Lung (tissue), 12 donors: Measurements from ENCODE around the gene GALP. TPM values are rescaled to one million over a fixed set of nuclear protein-coding genes. Genes with fewer than 3 reads are reported as not detected.

Experiments used
- ATAC-seq: fragments of 200-7000 bp; cut with Tn5 transposase; one replicate; pipeline ENCODE4 v1.9.1; 2020; ENCODE audit warnings: moderate number of reproducible peaks; ENCODE audit not compliant: insufficient read depth, low FRiP score
- DNase-seq, 3 donors: peaks; one replicate each; pipeline ENCODE4 v3.0.0-alpha.2; 2013 to 2017
- H3K27ac ChIP-seq, 2 donors: one replicate each; pipeline ENCODE4 v1.5.1; 2013; ENCODE audit warnings: mild to moderate bottlenecking in 2 of 2, moderate library complexity in 2 of 2, control low read depth in 1 of 2, inconsistent platforms in 1 of 2, low read depth in 1 of 2, low read length in 1 of 2
- H3K27me3 ChIP-seq, 3 donors: one replicate each; pipeline ENCODE4 v1.5.1; 2013; ENCODE audit warnings: low read length in 2 of 3; ENCODE audit not compliant: control insufficient read depth in 3 of 3, insufficient read depth in 3 of 3
- H3K36me3 ChIP-seq, 4 donors: one replicate each; pipeline ENCODE4 v1.5.1; 2013; ENCODE audit warnings: low read length in 4 of 4, mild to moderate bottlenecking in 1 of 4, moderate library complexity in 1 of 4; ENCODE audit not compliant: control insufficient read depth in 4 of 4, insufficient read depth in 4 of 4
- H3K4me1 ChIP-seq, 5 donors: one replicate each; pipeline ENCODE4 v1.5.1; 2013; ENCODE audit warnings: low read length in 5 of 5, mild to moderate bottlenecking in 2 of 5, moderate library complexity in 1 of 5; ENCODE audit not compliant: control insufficient read depth in 5 of 5, insufficient read depth in 5 of 5
- H3K4me3 ChIP-seq: one replicate; pipeline ENCODE4 v1.5.1; 2013; ENCODE audit warnings: mild to moderate bottlenecking, control low read depth, moderate library complexity
- H3K9ac ChIP-seq, 2 donors: one replicate each; pipeline ENCODE4 v1.5.1; 2013; ENCODE audit warnings: low read length in 2 of 2, control low read depth in 1 of 2; ENCODE audit not compliant: insufficient read depth in 1 of 2
- H3K9me3 ChIP-seq, 4 donors: one replicate each; pipeline ENCODE4 v1.5.1; 2013; ENCODE audit warnings: low read length in 3 of 4, mild to moderate bottlenecking in 1 of 4, moderate library complexity in 1 of 4; ENCODE audit not compliant: control insufficient read depth in 4 of 4, insufficient read depth in 3 of 4
- WGBS, 2 donors: extraction: QIAGEN DNeasy Blood & Tissue Kit; methylation state at CpG; one replicate each; pipeline ENCODE4 v1.1.7; 2013; 5-methylcytosine and 5-hydroxymethylcytosine counted together
- polyA plus RNA-seq, 2 donors: library from polyadenylated mRNA; stranded (reverse); fragments of 200-250 nt; gene quantifications; one replicate each; pipeline ENCODE4 v1.2.1, GENCODE V29; 2013
- total RNA-seq, 2 donors: library from RNA; depleted of rRNA in 1 of 2; stranded (reverse); fragments of >200 nt in 1 of 2; gene quantifications; one replicate each; pipeline ENCODE4 v1.2.1, GENCODE V29; 2014 to 2021
- TF ChIP-seq, protein P1 (sequence below): IDR thresholded peaks from 2 replicates; pipeline ENCODE4 v1.5.1; 2012; ENCODE audit warnings: mild to moderate bottlenecking; ENCODE audit errors: control extremely low read depth, extremely low read depth
- donor health status: control.
- donor health status: control.
- donor health status: Bipolar disorder and iron deficiency.
- donor health status: healthy.
- donor health status: DM: yes; HTN: yes; CAD: no.

GALP gene
- total and polyA plus RNA-seq, 4 donors: not detected

- Histone ChIP-seq H3K9me3 (no peaks in the 10 kb centered on the region), H3K36me3 (peaks cover 5 to 36% (median 22%) of the 10 kb centered on the region in 4 donors), H3K4me1 (peaks cover 0 to under 1% (median 0%) of the 10 kb centered on the region in 5 donors), H3K9ac (no peak overlapping the region), H3K4me3 (no peak overlapping the region), H3K27me3 (no peaks in the 10 kb centered on the region), H3K27ac (no peak overlapping the region)
- 96 to 99% methylated on average over 13 to 16 of the region's 16 CpGs for WGBS, 2 donors
- TF ChIP-seq, protein P1, sequence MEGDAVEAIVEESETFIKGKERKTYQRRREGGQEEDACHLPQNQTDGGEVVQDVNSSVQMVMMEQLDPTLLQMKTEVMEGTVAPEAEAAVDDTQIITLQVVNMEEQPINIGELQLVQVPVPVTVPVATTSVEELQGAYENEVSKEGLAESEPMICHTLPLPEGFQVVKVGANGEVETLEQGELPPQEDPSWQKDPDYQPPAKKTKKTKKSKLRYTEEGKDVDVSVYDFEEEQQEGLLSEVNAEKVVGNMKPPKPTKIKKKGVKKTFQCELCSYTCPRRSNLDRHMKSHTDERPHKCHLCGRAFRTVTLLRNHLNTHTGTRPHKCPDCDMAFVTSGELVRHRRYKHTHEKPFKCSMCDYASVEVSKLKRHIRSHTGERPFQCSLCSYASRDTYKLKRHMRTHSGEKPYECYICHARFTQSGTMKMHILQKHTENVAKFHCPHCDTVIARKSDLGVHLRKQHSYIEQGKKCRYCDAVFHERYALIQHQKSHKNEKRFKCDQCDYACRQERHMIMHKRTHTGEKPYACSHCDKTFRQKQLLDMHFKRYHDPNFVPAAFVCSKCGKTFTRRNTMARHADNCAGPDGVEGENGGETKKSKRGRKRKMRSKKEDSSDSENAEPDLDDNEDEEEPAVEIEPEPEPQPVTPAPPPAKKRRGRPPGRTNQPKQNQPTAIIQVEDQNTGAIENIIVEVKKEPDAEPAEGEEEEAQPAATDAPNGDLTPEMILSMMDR: no peak
- ATAC-seq (no peak), DNase-seq (no peak)
Measured at GRCh38 chr19:56158170-56158757, 17.5 kb upstream of the GALP start.

DNA sequence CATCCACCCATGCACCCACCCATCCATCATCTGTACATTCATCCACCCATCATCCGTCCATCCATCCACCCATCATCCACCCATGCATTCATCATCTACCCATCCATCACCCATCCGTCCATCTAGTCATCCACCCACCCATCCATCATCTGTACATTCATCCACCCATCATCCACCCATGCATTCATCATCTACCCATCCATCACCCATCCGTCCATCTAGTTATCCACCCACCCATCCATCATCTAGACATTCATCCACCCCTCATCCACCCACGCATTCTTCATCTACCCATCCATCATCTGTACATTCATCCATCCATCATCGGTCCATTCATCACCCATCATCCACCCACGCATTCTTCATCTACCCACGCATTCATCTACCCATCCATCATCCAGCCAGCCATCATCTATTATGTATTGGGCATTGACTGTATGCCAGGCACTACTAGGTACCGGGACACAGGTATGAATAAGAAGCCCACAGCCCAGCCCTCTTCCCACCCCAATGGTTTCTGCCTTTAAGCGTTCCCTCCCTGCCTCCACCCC, 16.7 kb upstream of the GALP start:
- no peak overlapping the region for H3K27ac ChIP-seq

DNA sequence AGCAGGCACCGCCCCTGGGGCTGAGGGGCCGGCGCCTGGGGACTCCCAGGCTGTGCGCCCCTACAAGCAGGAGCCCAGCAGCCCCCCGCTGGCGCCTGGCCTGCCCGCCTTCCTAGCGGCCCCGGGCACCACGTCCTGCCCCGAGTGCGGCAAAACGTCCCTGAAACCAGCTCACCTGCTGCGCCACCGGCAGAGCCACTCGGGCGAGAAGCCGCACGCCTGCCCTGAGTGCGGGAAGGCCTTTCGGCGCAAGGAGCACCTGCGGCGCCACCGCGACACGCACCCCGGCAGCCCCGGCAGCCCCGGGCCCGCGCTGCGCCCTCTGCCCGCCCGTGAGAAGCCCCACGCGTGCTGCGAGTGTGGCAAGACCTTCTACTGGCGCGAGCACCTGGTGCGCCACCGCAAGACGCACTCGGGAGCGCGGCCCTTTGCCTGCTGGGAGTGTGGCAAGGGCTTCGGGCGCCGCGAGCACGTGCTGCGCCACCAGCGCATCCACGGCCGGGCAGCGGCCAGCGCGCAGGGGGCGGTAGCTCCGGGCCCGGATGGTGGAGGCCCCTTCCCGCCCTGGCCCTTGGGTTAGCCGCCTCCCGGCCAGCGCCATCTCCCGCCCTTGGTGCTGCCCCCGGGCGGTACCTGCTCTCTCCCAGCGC, 16.1 kb upstream of the GALP start:
- TF ChIP-seq, protein P1: no peak
- 97% methylated on average over 67 to 69 of the region's 69 CpGs for WGBS, 2 donors

More for the DNA sequence above, 16.7 kb upstream of the GALP start:
- ATAC-seq (no peak), DNase-seq (no peak)
- TF ChIP-seq, protein P1: no peak
- no peak overlapping the region for H3K4me3 ChIP-seq
- no peaks in the 10 kb centered on the region for H3K27me3 ChIP-seq
- no peak overlapping the region for H3K9ac ChIP-seq
- H3K9me3 ChIP-seq: no peaks in the 10 kb centered on the region
- peaks cover 5 to 34% (median 22%) of the 10 kb centered on the region in 4 donors for H3K36me3 ChIP-seq
- no peaks in the 10 kb centered on the region for H3K4me1 ChIP-seq
- 96% methylated on average over 9 of the region's 9 CpGs for WGBS, 2 donors

More for the DNA sequence above, 16.1 kb upstream of the GALP start:
- DNase-seq (no peak), ATAC-seq (no peak)
- H3K9ac ChIP-seq: no peak overlapping the region
- no peak overlapping the region for H3K4me3 ChIP-seq
- H3K27me3 ChIP-seq: no peaks in the 10 kb centered on the region
- H3K27ac ChIP-seq: no peak overlapping the region
- no peaks in the 10 kb centered on the region for H3K9me3 ChIP-seq
- H3K4me1 ChIP-seq: no peaks in the 10 kb centered on the region
- H3K36me3 ChIP-seq: peaks cover 5 to 33% (median 21%) of the 10 kb centered on the region in 4 donors
